CD4-positive, alpha-beta T cell treated with Interleukin-1 beta for 1 hour (primary cell): ENCODE data around the gene SFXN5.
"Not testable (repeated sequence)": the region's sequence is repeated elsewhere in the genome, so short reads cannot be mapped to it uniquely, and the experiment has no call there.

ENCODE experiments used
- DNase-seq, 2 donors: peaks; one replicate each; pipeline ENCODE4 v3.0.0-alpha.2; 2020 to 2022

Gene SFXN5

GRCh38 chr2:72917877-72918553 is 153.5 kb downstream of the SFXN5 start:
- no peak for DNase-seq

GRCh38 chr2:72917138-72917876 is 154.2 kb downstream of the SFXN5 start, which contains the start of gene EMX1:
Gene EMX1, plus strand, starts transcription at chr2:72917519. Its CDS starts 334 bp downstream, at chr2:72917853.
- DNase-seq, result peak; percentile 47 to 55

GRCh38 chr2:72916743-72917137 is 154.8 kb downstream of the SFXN5 start:
- no peak for DNase-seq

- DNase-seq, result peak; percentile 38 to 41
Observed at GRCh38 chr2:72915907-72916742, 155.4 kb downstream of the SFXN5 start.

- no peak for DNase-seq
Observed at GRCh38 chr2:72915320-72915906, 156.1 kb downstream of the SFXN5 start.

- DNase-seq, result no peak
Observed at GRCh38 chr2:72914589-72915319, 156.8 kb downstream of the SFXN5 start.

- DNase-seq, result no peak
Observed at GRCh38 chr2:72914206-72914559, 157.3 kb downstream of the SFXN5 start.

GRCh38 chr2:72913486-72914205 is 157.9 kb downstream of the SFXN5 start:
- no peak for DNase-seq

- no peak for DNase-seq
Observed at GRCh38 chr2:72911256-72911655, 160.3 kb downstream of the SFXN5 start.

GRCh38 chr2:72908741-72909140 is 162.8 kb downstream of the SFXN5 start:
- DNase-seq, result no peak

- not testable (repeated sequence) for DNase-seq
Observed at GRCh38 chr2:72907369-72907768, 164.1 kb downstream of the SFXN5 start.

GRCh38 chr2:72901426-72901825 is 170.1 kb downstream of the SFXN5 start:
- DNase-seq, result no peak

GRCh38 chr2:72900191-72900825 is 171.2 kb downstream of the SFXN5 start:
- no peak for DNase-seq

- DNase-seq, result no peak
Observed at GRCh38 chr2:72898585-72898906, 173.0 kb downstream of the SFXN5 start.

GRCh38 chr2:72897785-72898584 is 173.5 kb downstream of the SFXN5 start:
- no peak for DNase-seq

- DNase-seq, result no peak
Observed at GRCh38 chr2:72896446-72896845, 175.1 kb downstream of the SFXN5 start.

GRCh38 chr2:72895759-72896281 is 175.7 kb downstream of the SFXN5 start:
- no peak for DNase-seq

GRCh38 chr2:72895154-72895553 is 176.4 kb downstream of the SFXN5 start:
- DNase-seq, result no peak

GRCh38 chr2:72894514-72894913 is 177.0 kb downstream of the SFXN5 start:
- no peak for DNase-seq
